WTC11 (cell line): Measurements from ENCODE around the gene ZFC3H1.

Experiments used
- FOXK1 ChIP-seq: sonication (generic); formaldehyde crosslinking; IDR thresholded peaks from 2 replicates; pipeline ENCODE4 v1.8.0; 2022; ENCODE audit warnings: mild to moderate bottlenecking, moderate library complexity, missing genetic modification reagents
- HMGXB4 ChIP-seq: sonication (generic); formaldehyde crosslinking; IDR thresholded peaks from 2 replicates; pipeline ENCODE4 v1.8.1; 2023; ENCODE audit warnings: mild to moderate bottlenecking, moderate library complexity, missing genetic modification reagents
- MAX ChIP-seq: sonication (generic); formaldehyde crosslinking; IDR thresholded peaks from 2 replicates; pipeline ENCODE4 v1.8.0; 2022; ENCODE audit warnings: mild to moderate bottlenecking, missing genetic modification reagents
- RELA ChIP-seq: sonication (generic); formaldehyde crosslinking; IDR thresholded peaks from 2 replicates; pipeline ENCODE4 v1.8.1; 2022; ENCODE audit warnings: missing genetic modification reagents, mild to moderate bottlenecking, borderline replicate concordance
- TP53 ChIP-seq: sonication (generic); formaldehyde crosslinking; IDR thresholded peaks from 2 replicates; pipeline ENCODE4 v1.8.1; 2023; ENCODE audit warnings: mild to moderate bottlenecking, missing genetic modification reagents
- ZSCAN18 ChIP-seq: fragments of 250-450 bp; sonication (Bioruptor Pico); IDR thresholded peaks from 2 replicates; pipeline ENCODE4 v2.1.2; 2022; ENCODE audit warnings: mild to moderate bottlenecking, moderate library complexity
- TF ChIP-seq, protein P1 (sequence below): fragments of 200-600 bp; IDR thresholded peaks from 2 replicates; pipeline ENCODE4 v1.8.0; 2022; ENCODE audit warnings: antibody characterized with exemption
- TF ChIP-seq, protein P2 (sequence below): sonication (generic); formaldehyde crosslinking; IDR thresholded peaks from 2 replicates; pipeline ENCODE4 v1.8.0; 2022; ENCODE audit warnings: mild to moderate bottlenecking, missing genetic modification reagents
- TF ChIP-seq, protein P3 (sequence below): sonication (generic); formaldehyde crosslinking; IDR thresholded peaks from 2 replicates; pipeline ENCODE4 v1.8.1; 2022; ENCODE audit warnings: low read depth, mild to moderate bottlenecking, moderate library complexity, missing genetic modification reagents, borderline replicate concordance
- TF ChIP-seq, protein P4 (sequence below): sonication (generic); formaldehyde crosslinking; IDR thresholded peaks from 2 replicates; pipeline ENCODE4 v1.8.0; 2022; ENCODE audit warnings: mild to moderate bottlenecking, missing genetic modification reagents

DNA sequence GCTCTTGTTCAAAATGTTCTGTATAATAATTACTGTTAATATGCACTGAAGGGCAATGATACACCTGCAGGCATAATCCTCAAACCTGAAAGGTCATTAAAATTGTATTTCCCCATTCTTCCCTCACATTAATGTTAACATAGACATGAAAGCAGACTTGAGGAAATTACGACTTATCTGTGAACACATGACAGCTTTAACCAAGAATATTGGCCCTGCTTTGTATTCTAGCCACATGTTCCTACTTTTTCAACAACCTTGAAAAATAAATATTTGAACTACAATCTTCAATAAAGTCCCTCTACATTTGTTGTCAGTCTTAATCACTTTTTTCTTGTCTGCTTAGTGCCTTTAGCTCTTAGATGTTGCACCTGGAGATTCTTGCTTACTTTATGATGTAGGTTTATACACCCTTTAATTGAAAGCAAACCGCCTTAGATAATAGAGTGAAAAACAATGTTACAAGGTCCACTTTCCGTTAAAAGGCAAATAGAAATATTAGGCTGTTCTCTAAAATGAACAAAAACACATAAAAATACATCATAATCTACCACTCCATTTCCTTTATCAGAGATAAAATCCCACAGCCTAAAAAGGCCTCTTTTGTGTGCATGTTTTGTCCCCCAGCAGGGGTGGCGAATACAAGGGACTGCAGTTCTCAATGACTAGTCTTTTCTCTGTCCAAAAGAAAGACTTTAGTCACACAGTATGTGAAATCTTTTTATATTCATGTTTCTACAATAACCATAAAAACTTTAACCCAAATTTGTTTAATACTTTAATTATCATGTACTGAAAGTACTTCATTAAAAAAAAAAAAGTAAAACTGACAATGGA lies 55.9 kb downstream of the ZFC3H1 start:
- TF ChIP-seq ZSCAN18 (no peak), RELA (CRISPR knock-in tag) (no peak), TP53 (CRISPR knock-in tag) (no peak), HMGXB4 (CRISPR knock-in tag) (no peak), MAX (CRISPR knock-in tag) (no peak), FOXK1 (CRISPR knock-in tag) (no peak)
- TF ChIP-seq, protein P1, sequence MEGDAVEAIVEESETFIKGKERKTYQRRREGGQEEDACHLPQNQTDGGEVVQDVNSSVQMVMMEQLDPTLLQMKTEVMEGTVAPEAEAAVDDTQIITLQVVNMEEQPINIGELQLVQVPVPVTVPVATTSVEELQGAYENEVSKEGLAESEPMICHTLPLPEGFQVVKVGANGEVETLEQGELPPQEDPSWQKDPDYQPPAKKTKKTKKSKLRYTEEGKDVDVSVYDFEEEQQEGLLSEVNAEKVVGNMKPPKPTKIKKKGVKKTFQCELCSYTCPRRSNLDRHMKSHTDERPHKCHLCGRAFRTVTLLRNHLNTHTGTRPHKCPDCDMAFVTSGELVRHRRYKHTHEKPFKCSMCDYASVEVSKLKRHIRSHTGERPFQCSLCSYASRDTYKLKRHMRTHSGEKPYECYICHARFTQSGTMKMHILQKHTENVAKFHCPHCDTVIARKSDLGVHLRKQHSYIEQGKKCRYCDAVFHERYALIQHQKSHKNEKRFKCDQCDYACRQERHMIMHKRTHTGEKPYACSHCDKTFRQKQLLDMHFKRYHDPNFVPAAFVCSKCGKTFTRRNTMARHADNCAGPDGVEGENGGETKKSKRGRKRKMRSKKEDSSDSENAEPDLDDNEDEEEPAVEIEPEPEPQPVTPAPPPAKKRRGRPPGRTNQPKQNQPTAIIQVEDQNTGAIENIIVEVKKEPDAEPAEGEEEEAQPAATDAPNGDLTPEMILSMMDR, result no peak
- TF ChIP-seq, protein P2, sequence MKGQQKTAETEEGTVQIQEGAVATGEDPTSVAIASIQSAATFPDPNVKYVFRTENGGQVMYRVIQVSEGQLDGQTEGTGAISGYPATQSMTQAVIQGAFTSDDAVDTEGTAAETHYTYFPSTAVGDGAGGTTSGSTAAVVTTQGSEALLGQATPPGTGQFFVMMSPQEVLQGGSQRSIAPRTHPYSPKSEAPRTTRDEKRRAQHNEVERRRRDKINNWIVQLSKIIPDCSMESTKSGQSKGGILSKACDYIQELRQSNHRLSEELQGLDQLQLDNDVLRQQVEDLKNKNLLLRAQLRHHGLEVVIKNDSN, result no peak
- TF ChIP-seq, protein P3, sequence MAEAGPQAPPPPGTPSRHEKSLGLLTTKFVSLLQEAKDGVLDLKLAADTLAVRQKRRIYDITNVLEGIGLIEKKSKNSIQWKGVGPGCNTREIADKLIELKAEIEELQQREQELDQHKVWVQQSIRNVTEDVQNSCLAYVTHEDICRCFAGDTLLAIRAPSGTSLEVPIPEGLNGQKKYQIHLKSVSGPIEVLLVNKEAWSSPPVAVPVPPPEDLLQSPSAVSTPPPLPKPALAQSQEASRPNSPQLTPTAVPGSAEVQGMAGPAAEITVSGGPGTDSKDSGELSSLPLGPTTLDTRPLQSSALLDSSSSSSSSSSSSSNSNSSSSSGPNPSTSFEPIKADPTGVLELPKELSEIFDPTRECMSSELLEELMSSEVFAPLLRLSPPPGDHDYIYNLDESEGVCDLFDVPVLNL, result no peak
- TF ChIP-seq, protein P4, sequence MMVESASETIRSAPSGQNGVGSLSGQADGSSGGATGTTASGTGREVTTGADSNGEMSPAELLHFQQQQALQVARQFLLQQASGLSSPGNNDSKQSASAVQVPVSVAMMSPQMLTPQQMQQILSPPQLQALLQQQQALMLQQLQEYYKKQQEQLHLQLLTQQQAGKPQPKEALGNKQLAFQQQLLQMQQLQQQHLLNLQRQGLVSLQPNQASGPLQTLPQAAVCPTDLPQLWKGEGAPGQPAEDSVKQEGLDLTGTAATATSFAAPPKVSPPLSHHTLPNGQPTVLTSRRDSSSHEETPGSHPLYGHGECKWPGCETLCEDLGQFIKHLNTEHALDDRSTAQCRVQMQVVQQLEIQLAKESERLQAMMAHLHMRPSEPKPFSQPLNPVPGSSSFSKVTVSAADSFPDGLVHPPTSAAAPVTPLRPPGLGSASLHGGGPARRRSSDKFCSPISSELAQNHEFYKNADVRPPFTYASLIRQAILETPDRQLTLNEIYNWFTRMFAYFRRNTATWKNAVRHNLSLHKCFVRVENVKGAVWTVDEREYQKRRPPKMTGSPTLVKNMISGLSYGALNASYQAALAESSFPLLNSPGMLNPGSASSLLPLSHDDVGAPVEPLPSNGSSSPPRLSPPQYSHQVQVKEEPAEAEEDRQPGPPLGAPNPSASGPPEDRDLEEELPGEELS (CRISPR knock-in tag), result no peak
